Upper lobe of right lung (tissue), 1 donor: ENCODE measurements around the gene SIDT1. TPM values are rescaled to one million over a fixed set of nuclear protein-coding genes. Genes with fewer than 3 reads are reported as not detected.
"Not testable (repeated sequence)": the region's sequence is repeated elsewhere in the genome, so short reads cannot be mapped to it uniquely, and the experiment has no call there.

Experiments
- ATAC-seq: fragments of 200-7000 bp; cut with Tn5 transposase; one replicate; pipeline ENCODE4 v1.9.1; 2020; ENCODE audit warnings: mild to moderate bottlenecking, moderate library complexity
- DNase-seq: peaks from one replicate; pipeline ENCODE4 v3.0.0-alpha.2; 2020
- H3K27ac ChIP-seq: fragments of 200-600 bp; one replicate; pipeline ENCODE4 v1.8.0; 2022
- H3K27me3 ChIP-seq: fragments of 200-600 bp; one replicate; pipeline ENCODE4 v1.8.0; 2022; ENCODE audit warnings: mild to moderate bottlenecking
- H3K36me3 ChIP-seq: fragments of 200-600 bp; one replicate; pipeline ENCODE4 v1.8.0; 2022
- H3K4me1 ChIP-seq: fragments of 200-600 bp; one replicate; pipeline ENCODE4 v1.8.0; 2022
- H3K4me3 ChIP-seq: fragments of 200-600 bp; one replicate; pipeline ENCODE4 v1.8.0; 2022; ENCODE audit warnings: mild to moderate bottlenecking
- H3K9me3 ChIP-seq: fragments of 200-600 bp; one replicate; pipeline ENCODE4 v1.8.0; 2022
- CTCF ChIP-seq: fragments of 200-600 bp; IDR thresholded peaks from one replicate; pipeline ENCODE4 v1.8.0; 2022; ENCODE audit warnings: antibody characterized with exemption
- intact Hi-C: fragments of 100-400 bp; cut with DNase I; formaldehyde crosslinking; loops from one replicate; pipeline ENCODE4 v1.11.0; 2022
- total RNA-seq: library from RNA; stranded (reverse); fragmentation: NEBNext Ultra II Directional; extraction: Animal tissue kit (Norgen Biotek cat#: 25700); gene quantifications from one replicate; pipeline ENCODE4 v1.2.1, GENCODE V29; 2021
- donor health status: DM: no; HTN: yes; CAD: no; lungs with severe emphysema.

SIDT1 gene
- total RNA-seq, 1 donor from 2014 or later: 3.5 TPM

- peaks cover 7% of the 10 kb centered on the region for H3K4me1 ChIP-seq
- ATAC-seq: no peak
- no peak overlapping the region for H3K4me3 ChIP-seq
- H3K27me3 ChIP-seq: no peaks in the 10 kb centered on the region
- no peaks in the 10 kb centered on the region for H3K36me3 ChIP-seq
- no peaks in the 10 kb centered on the region for H3K9me3 ChIP-seq
- DNase-seq: no peak
- H3K27ac ChIP-seq: no peak overlapping the region
- no peak for TF ChIP-seq CTCF
- intact Hi-C loops: no loop called here
Measured at GRCh38 chr3:113628788-113629187, 96.4 kb downstream of the SIDT1 start.

- no peaks in the 10 kb centered on the region for H3K36me3 ChIP-seq
- DNase-seq (no peak), ATAC-seq (peak; percentile 62)
- no peak for TF ChIP-seq CTCF
- H3K27me3 ChIP-seq: no peaks in the 10 kb centered on the region
- no peaks in the 10 kb centered on the region for H3K9me3 ChIP-seq
- peaks cover 7% of the 10 kb centered on the region for H3K4me1 ChIP-seq
- intact Hi-C loops: no loop called here
- no peak overlapping the region for H3K4me3 ChIP-seq
- no peak overlapping the region for H3K27ac ChIP-seq
Measured at GRCh38 chr3:113629584-113630421, 97.4 kb downstream of the SIDT1 start.

- H3K4me1 ChIP-seq: peaks cover 7% of the 10 kb centered on the region
- no peak for DNase-seq
- no peak overlapping the region for H3K4me3 ChIP-seq
- TF ChIP-seq CTCF: no peak
- no peaks in the 10 kb centered on the region for H3K9me3 ChIP-seq
- intact Hi-C loops: no loop called here
- H3K27ac ChIP-seq: no peak overlapping the region
- no peaks in the 10 kb centered on the region for H3K36me3 ChIP-seq
- peak; percentile 31 for ATAC-seq
- no peaks in the 10 kb centered on the region for H3K27me3 ChIP-seq
Measured at GRCh38 chr3:113630956-113631542, 98.7 kb downstream of the SIDT1 start.

- no peak for DNase-seq
- H3K9me3 ChIP-seq: no peaks in the 10 kb centered on the region
- no peaks in the 10 kb centered on the region for H3K27me3 ChIP-seq
- no peaks in the 10 kb centered on the region for H3K36me3 ChIP-seq
- H3K27ac ChIP-seq: no peak overlapping the region
- intact Hi-C loops: no loop called here
- TF ChIP-seq CTCF: no peak
- ATAC-seq: no peak
- no peak overlapping the region for H3K4me3 ChIP-seq
- peaks cover 7% of the 10 kb centered on the region for H3K4me1 ChIP-seq
Measured at GRCh38 chr3:113631573-113631972, 99.2 kb downstream of the SIDT1 start.

GRCh38 chr3:113634782-113635474 lies 102.6 kb downstream of the SIDT1 start:
- ATAC-seq: no peak
- Histone ChIP-seq H3K27me3 (no peaks in the 10 kb centered on the region), H3K27ac (no peak overlapping the region), H3K9me3 (no peaks in the 10 kb centered on the region), H3K4me1 (peaks cover 7% of the 10 kb centered on the region), H3K36me3 (no peaks in the 10 kb centered on the region), H3K4me3 (no peak overlapping the region)
- TF ChIP-seq CTCF: no peak
- DNase-seq: no peak
- intact Hi-C loops: no loop called here

GRCh38 chr3:113636034-113636433 lies 103.7 kb downstream of the SIDT1 start:
- H3K27ac ChIP-seq, H3K9me3 ChIP-seq, DNase-seq, H3K36me3 ChIP-seq, H3K4me3 ChIP-seq, H3K4me1 ChIP-seq, H3K27me3 ChIP-seq, intact Hi-C loops, ATAC-seq: not testable (repeated sequence)
